ENCODE data around the gene PRIMA1.

Gene PRIMA1

GRCh38 chr14:93674343-93674742 lies 113.9 kb downstream of the PRIMA1 start:
- DNase-seq (ENCODE audit: low read depth) = no peak

- DNase-seq (ENCODE audit: low read depth) = no peak
Observed at GRCh38 chr14:93669632-93670031, 118.7 kb downstream of the PRIMA1 start.
